ENCODE measurements around the gene IL11.

IL11 gene

GRCh38 chr19:55320844-55321419 is 49.3 kb downstream of the IL11 start:
- no peaks in the 10 kb centered on the region for H4K20me1 ChIP-seq (ENCODE audit: insufficient read depth, low read length)
- TF ChIP-seq, protein P1, sequence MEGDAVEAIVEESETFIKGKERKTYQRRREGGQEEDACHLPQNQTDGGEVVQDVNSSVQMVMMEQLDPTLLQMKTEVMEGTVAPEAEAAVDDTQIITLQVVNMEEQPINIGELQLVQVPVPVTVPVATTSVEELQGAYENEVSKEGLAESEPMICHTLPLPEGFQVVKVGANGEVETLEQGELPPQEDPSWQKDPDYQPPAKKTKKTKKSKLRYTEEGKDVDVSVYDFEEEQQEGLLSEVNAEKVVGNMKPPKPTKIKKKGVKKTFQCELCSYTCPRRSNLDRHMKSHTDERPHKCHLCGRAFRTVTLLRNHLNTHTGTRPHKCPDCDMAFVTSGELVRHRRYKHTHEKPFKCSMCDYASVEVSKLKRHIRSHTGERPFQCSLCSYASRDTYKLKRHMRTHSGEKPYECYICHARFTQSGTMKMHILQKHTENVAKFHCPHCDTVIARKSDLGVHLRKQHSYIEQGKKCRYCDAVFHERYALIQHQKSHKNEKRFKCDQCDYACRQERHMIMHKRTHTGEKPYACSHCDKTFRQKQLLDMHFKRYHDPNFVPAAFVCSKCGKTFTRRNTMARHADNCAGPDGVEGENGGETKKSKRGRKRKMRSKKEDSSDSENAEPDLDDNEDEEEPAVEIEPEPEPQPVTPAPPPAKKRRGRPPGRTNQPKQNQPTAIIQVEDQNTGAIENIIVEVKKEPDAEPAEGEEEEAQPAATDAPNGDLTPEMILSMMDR (IDR thresholded peaks at IDR 0.05; ENCODE audit: borderline replicate concordance, extremely low read depth, low read length, poor library complexity, severe bottlenecking) = no peak
- no peak for TF ChIP-seq EZH2 (IDR thresholded peaks at IDR 0.05; ENCODE audit: borderline replicate concordance, low read depth, low read length, severe bottlenecking)
- H3K9ac ChIP-seq (ENCODE audit: low read depth, low read length) = no peak overlapping the region
- DNase-seq (no peak), ATAC-seq (ENCODE audit: insufficient read depth, low read depth) (no peak)
- no peak overlapping the region for H2AFZ ChIP-seq (ENCODE audit: low read depth, low read length)
- H3K9me3 ChIP-seq (ENCODE audit: insufficient read depth, low read length, severe bottlenecking) = no peaks in the 10 kb centered on the region
- H3K79me2 ChIP-seq (ENCODE audit: insufficient read depth, low read length) = no peaks in the 10 kb centered on the region
- H3K27me3 ChIP-seq (ENCODE audit: insufficient read depth, low read length, poor library complexity) = no peaks in the 10 kb centered on the region
- H3K27ac ChIP-seq (ENCODE audit: low read length) = no peak overlapping the region
- H3K36me3 ChIP-seq (ENCODE audit: insufficient read depth, low read length) = no peaks in the 10 kb centered on the region
- no peaks in the 10 kb centered on the region for H3K4me1 ChIP-seq (ENCODE audit: insufficient read depth, low read length)
- H3K4me2 ChIP-seq (ENCODE audit: insufficient read depth, low read length) = no peak overlapping the region
- no peak overlapping the region for H3K4me3 ChIP-seq (ENCODE audit: low read depth in 1 of 2, low read length in 2 of 2)

GRCh38 chr19:55319785-55320184 is 50.5 kb downstream of the IL11 start:
- ATAC-seq (ENCODE audit: insufficient read depth, low read depth) = no peak
- Histone ChIP-seq H3K4me1 (ENCODE audit: insufficient read depth, low read length) (no peaks in the 10 kb centered on the region), H3K27me3 (ENCODE audit: insufficient read depth, low read length, poor library complexity) (no peaks in the 10 kb centered on the region), H3K27ac (ENCODE audit: low read length) (no peak overlapping the region), H3K4me2 (ENCODE audit: insufficient read depth, low read length) (no peak overlapping the region), H2AFZ (ENCODE audit: low read depth, low read length) (no peak overlapping the region), H3K79me2 (ENCODE audit: insufficient read depth, low read length) (no peaks in the 10 kb centered on the region), H4K20me1 (ENCODE audit: insufficient read depth, low read length) (no peaks in the 10 kb centered on the region), H3K4me3 (ENCODE audit: low read depth in 1 of 2, low read length in 2 of 2) (no peak overlapping the region), H3K9me3 (ENCODE audit: insufficient read depth, low read length, severe bottlenecking) (no peaks in the 10 kb centered on the region), H3K9ac (ENCODE audit: low read depth, low read length) (no peak overlapping the region), H3K36me3 (ENCODE audit: insufficient read depth, low read length) (no peaks in the 10 kb centered on the region)
- no peak for DNase-seq
- TF ChIP-seq EZH2 (IDR thresholded peaks at IDR 0.05; ENCODE audit: borderline replicate concordance, low read depth, low read length, severe bottlenecking) = no peak
- TF ChIP-seq, protein P1 (IDR thresholded peaks at IDR 0.05; ENCODE audit: borderline replicate concordance, extremely low read depth, low read length, poor library complexity, severe bottlenecking) = no peak

DNA sequence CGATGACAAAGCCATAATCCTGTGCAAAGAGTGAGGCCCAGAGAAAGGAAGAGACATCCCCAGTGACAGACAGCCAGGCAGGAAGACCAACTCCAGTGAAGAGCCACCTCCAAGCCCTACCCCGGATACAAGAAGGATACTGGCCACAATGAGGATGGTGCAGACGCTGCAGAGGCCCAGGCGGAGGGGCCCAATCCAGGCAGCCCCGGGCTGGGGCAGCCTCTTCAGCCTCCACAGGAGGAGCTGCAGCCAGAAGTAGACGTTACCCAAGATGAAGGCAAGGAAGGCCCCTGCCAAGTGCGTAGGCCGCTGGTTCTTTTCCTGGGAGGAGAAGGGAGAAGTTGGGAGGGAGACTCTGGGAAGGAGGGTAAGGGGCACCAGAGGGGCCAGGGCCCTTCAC is 53.6 kb downstream of the IL11 start:
- H3K9ac ChIP-seq (ENCODE audit: low read depth, low read length) = no peak overlapping the region
- H2AFZ ChIP-seq (ENCODE audit: low read depth, low read length) = no peak overlapping the region
- no peak for TF ChIP-seq EZH2 (IDR thresholded peaks at IDR 0.05; ENCODE audit: borderline replicate concordance, low read depth, low read length, severe bottlenecking)
- TF ChIP-seq, protein P1 (IDR thresholded peaks at IDR 0.05; ENCODE audit: borderline replicate concordance, extremely low read depth, low read length, poor library complexity, severe bottlenecking) = no peak
- no peaks in the 10 kb centered on the region for H3K27me3 ChIP-seq (ENCODE audit: insufficient read depth, low read length, poor library complexity)
- H3K27ac ChIP-seq (ENCODE audit: low read length) = no peak overlapping the region
- DNase-seq (no peak), ATAC-seq (ENCODE audit: insufficient read depth, low read depth) (no peak)
- H3K9me3 ChIP-seq (ENCODE audit: insufficient read depth, low read length, severe bottlenecking) = no peaks in the 10 kb centered on the region
- H3K4me2 ChIP-seq (ENCODE audit: insufficient read depth, low read length) = no peak overlapping the region
- no peaks in the 10 kb centered on the region for H3K36me3 ChIP-seq (ENCODE audit: insufficient read depth, low read length)
- H3K79me2 ChIP-seq (ENCODE audit: insufficient read depth, low read length) = no peaks in the 10 kb centered on the region
- no peaks in the 10 kb centered on the region for H3K4me1 ChIP-seq (ENCODE audit: insufficient read depth, low read length)
- H3K4me3 ChIP-seq (ENCODE audit: low read depth in 1 of 2, low read length in 2 of 2) = no peak overlapping the region
- no peaks in the 10 kb centered on the region for H4K20me1 ChIP-seq (ENCODE audit: insufficient read depth, low read length)
